Body of pancreas (tissue), 4 donors: ENCODE data around the gene ACSL6. TPM values are rescaled to one million over a fixed set of nuclear protein-coding genes. Genes with fewer than 3 reads are reported as not detected.

Experiments used
- ATAC-seq: fragments of 150-250 bp; one replicate; pipeline ENCODE4 v1.9.1; 2016
- DNase-seq, 4 donors: peaks; one replicate each; pipeline ENCODE4 v3.0.0-alpha.2; 2019
- H3K27ac ChIP-seq, 4 donors: fragments of 200-600 bp; sonication (generic); 1 replicate in 3 of 4; 2 replicates in 1 of 4; pipeline versions ENCODE4 v1.5.1 to v1.6.1; 2016 to 2019; ENCODE audit warnings: mild to moderate bottlenecking in 1 of 4, mixed read lengths in 1 of 4, moderate library complexity in 1 of 4
- H3K27me3 ChIP-seq, 2 donors: fragments of 200-600 bp; sonication (generic); one replicate each; pipeline ENCODE4 v1.6.0; 2016; ENCODE audit warnings: mild to moderate bottlenecking in 1 of 2
- H3K36me3 ChIP-seq, 2 donors: fragments of 200-600 bp; sonication (generic); replicated peaks in 1 of 2; 2 replicates each; pipeline ENCODE4 v1.5.1; 2016; ENCODE audit warnings: low read depth in 2 of 2; ENCODE audit not compliant: insufficient read depth in 1 of 2
- H3K4me1 ChIP-seq: fragments of 200-600 bp; sonication (generic); one replicate; pipeline ENCODE4 v1.6.0; 2016
- H3K4me3 ChIP-seq, 2 donors: fragments of 200-600 bp; sonication (generic); 1 replicate in 1 of 2; 2 replicates in 1 of 2; pipeline ENCODE4 v1.5.1; 2016 to 2019
- H3K9me3 ChIP-seq, 3 donors: fragments of 200-600 bp; sonication (generic); 1 replicate in 2 of 3; 2 replicates in 1 of 3; pipeline ENCODE4 v1.5.1; 2016
- CTCF ChIP-seq, 7 experiments: fragments of 450-650 bp in 4 of 7; fragments of 200-600 bp in 3 of 7; sonication (generic) in 3 of 7; IDR thresholded peaks; one replicate each; pipeline ENCODE4 v1.5.1; 2016 to 2019; ENCODE audit warnings: antibody characterized with exemption in 7 of 7
- POLR2A ChIP-seq, 3 donors: fragments of 450-650 bp; IDR thresholded peaks; one replicate each; pipeline ENCODE4 v1.6.1; 2016; ENCODE audit warnings: antibody characterized with exemption in 3 of 3, mild to moderate bottlenecking in 2 of 3
- whole genome bisulfite sequencing, 2 donors: methylation state at CpG; one replicate each; pipeline ENCODE4 v1.1.5; 2017; 5-methylcytosine and 5-hydroxymethylcytosine counted together
- intact Hi-C: fragments of 100-400 bp; cut with DNase I; formaldehyde crosslinking; loops from one replicate; pipeline ENCODE4 v1.15.1; 2023
- total RNA-seq, 2 donors: library from RNA; depleted of rRNA; stranded (reverse); fragments of >200 nt; gene quantifications; one replicate each; pipeline ENCODE4 v1.1.0, GENCODE V29; 2016

The ACSL6 gene
- total RNA-seq, 2 donors from 2014 or later, result 2.0 to 2.1 TPM

GRCh38 chr5:132001647-132002561 is 9.6 kb downstream of the ACSL6 start:
- Histone ChIP-seq H3K4me3 (no peak overlapping the region), H3K36me3 (no peaks in the 10 kb centered on the region), H3K4me1 (peaks cover 34% of the 10 kb centered on the region), H3K27ac (peak overlapping the region in 2 of 4 donors; percentile 22 to 40), H3K9me3 (no peaks in the 10 kb centered on the region), H3K27me3 (no peaks in the 10 kb centered on the region)
- 51 to 57% methylated on average over 11 of the region's 11 CpGs for WGBS, 2 donors
- DNase-seq, result peak in 3 of 4 donors; percentile 25 to 47 (median 30)
- ATAC-seq, result peak; percentile 15
- TF ChIP-seq CTCF (IDR thresholded peaks at IDR 0.05) (no peak), POLR2A (IDR thresholded peaks at IDR 0.05) (no peak)
- intact Hi-C loops, result loop anchor here (10.0 kb wide), 1 partner anchor 187 kb away; no protein-coding TSS in a partner anchor

- H3K4me3 ChIP-seq, result no peak overlapping the region
- ATAC-seq (no peak), DNase-seq (no peak)
- H3K27ac ChIP-seq, result no peak overlapping the region
- peaks cover 44% of the 10 kb centered on the region for H3K4me1 ChIP-seq
- TF ChIP-seq CTCF (IDR thresholded peaks at IDR 0.05) (no peak), POLR2A (IDR thresholded peaks at IDR 0.05) (no peak)
- H3K36me3 ChIP-seq, result no peaks in the 10 kb centered on the region
- no peaks in the 10 kb centered on the region for H3K27me3 ChIP-seq
- no peaks in the 10 kb centered on the region for H3K9me3 ChIP-seq
- WGBS, 2 donors, result 76% methylated on average over 7 of the region's 7 CpGs
- intact Hi-C loops, result loop anchor here (10.0 kb wide), 1 partner anchor 186 kb away; no protein-coding TSS in a partner anchor
Measured at GRCh38 chr5:132000677-132001453, 10.6 kb downstream of the ACSL6 start.

- Histone ChIP-seq H3K4me1 (peaks cover 46% of the 10 kb centered on the region), H3K9me3 (no peaks in the 10 kb centered on the region), H3K27ac (no peak overlapping the region), H3K27me3 (no peaks in the 10 kb centered on the region), H3K4me3 (no peak overlapping the region), H3K36me3 (no peaks in the 10 kb centered on the region)
- intact Hi-C loops, result loop anchor here (10.0 kb wide), 1 partner anchor 185 kb away; no protein-coding TSS in a partner anchor
- WGBS, 2 donors, result 40 to 100% methylated on average over 2 of the region's 2 CpGs
- TF ChIP-seq POLR2A (IDR thresholded peaks at IDR 0.05) (no peak), CTCF (IDR thresholded peaks at IDR 0.05) (no peak)
- DNase-seq (no peak), ATAC-seq (no peak)
Measured at GRCh38 chr5:132000241-132000490, 11.3 kb downstream of the ACSL6 start.

GRCh38 chr5:131999441-132000240 is 11.8 kb downstream of the ACSL6 start:
- 66 to 67% methylated on average over 11 to 13 of the region's 13 CpGs for WGBS, 2 donors
- no peaks in the 10 kb centered on the region for H3K9me3 ChIP-seq
- H3K4me1 ChIP-seq, result peaks cover 46% of the 10 kb centered on the region
- DNase-seq (no peak), ATAC-seq (no peak)
- no peak overlapping the region for H3K27ac ChIP-seq
- no peak overlapping the region for H3K4me3 ChIP-seq
- H3K27me3 ChIP-seq, result no peaks in the 10 kb centered on the region
- H3K36me3 ChIP-seq, result no peaks in the 10 kb centered on the region
- no peak for TF ChIP-seq CTCF (IDR thresholded peaks at IDR 0.05)
- no peak for TF ChIP-seq POLR2A (IDR thresholded peaks at IDR 0.05)
- intact Hi-C loops, result loop anchor here (10.0 kb wide), 1 partner anchor 185 kb away; no protein-coding TSS in a partner anchor
